Stimulated activated CD4-positive, alpha-beta T cell treated with anti-CD3 and anti-CD28 coated beads, Interleukin-2, amount 100 ng/mL, for 48 hours (primary cell): Measurements from ENCODE around the gene CLSTN2.

Source experiments
- DNase-seq, 2 donors: peaks; one replicate each; pipeline ENCODE4 v3.0.0-alpha.2; 2020

Gene CLSTN2

GRCh38 chr3:140351466-140351865 is 416.5 kb downstream of the CLSTN2 start:
- no peak for DNase-seq

GRCh38 chr3:140355481-140355880 is 420.5 kb downstream of the CLSTN2 start:
- no peak for DNase-seq

GRCh38 chr3:140358686-140359085 is 423.7 kb downstream of the CLSTN2 start:
- DNase-seq, result no peak

GRCh38 chr3:140359233-140359995 is 424.4 kb downstream of the CLSTN2 start:
- no peak for DNase-seq

- no peak for DNase-seq
Measured at GRCh38 chr3:140360332-140360731, 425.3 kb downstream of the CLSTN2 start.

- no peak for DNase-seq
Measured at GRCh38 chr3:140363801-140364200, 428.8 kb downstream of the CLSTN2 start.

GRCh38 chr3:140365872-140366697 is 431.1 kb downstream of the CLSTN2 start:
- DNase-seq, result no peak

- no peak for DNase-seq
Measured at GRCh38 chr3:140368223-140368811, 433.3 kb downstream of the CLSTN2 start.

- no peak for DNase-seq
Measured at GRCh38 chr3:140370686-140371085, 435.7 kb downstream of the CLSTN2 start.

- no peak for DNase-seq
Measured at GRCh38 chr3:140373234-140373633, 438.2 kb downstream of the CLSTN2 start.

GRCh38 chr3:140375002-140375401 is 440.0 kb downstream of the CLSTN2 start:
- DNase-seq, result no peak

GRCh38 chr3:140376136-140376889 is 441.3 kb downstream of the CLSTN2 start:
- no peak for DNase-seq

- no peak for DNase-seq
Measured at GRCh38 chr3:140377644-140378043, 442.7 kb downstream of the CLSTN2 start.

GRCh38 chr3:140378571-140379340 is 443.8 kb downstream of the CLSTN2 start:
- no peak for DNase-seq

- no peak for DNase-seq
Measured at GRCh38 chr3:140384028-140384771, 449.2 kb downstream of the CLSTN2 start.

- no peak for DNase-seq
Measured at GRCh38 chr3:140384876-140385275, 449.9 kb downstream of the CLSTN2 start.

- DNase-seq, result no peak
Measured at GRCh38 chr3:140386357-140387100, 451.5 kb downstream of the CLSTN2 start.

GRCh38 chr3:140387244-140387643 is 452.3 kb downstream of the CLSTN2 start:
- no peak for DNase-seq

GRCh38 chr3:140388202-140388922 is 453.4 kb downstream of the CLSTN2 start:
- no peak for DNase-seq

- no peak for DNase-seq
Measured at GRCh38 chr3:140391061-140391460, 456.1 kb downstream of the CLSTN2 start.
